B cell (primary cell): ENCODE data around the gene MGAT5. TPM values are rescaled to one million over a fixed set of nuclear protein-coding genes. Genes with fewer than 3 reads are reported as not detected.

Experiments
- ATAC-seq: fragments of 200-7000 bp; cut with Tn5 transposase; one replicate; pipeline ENCODE4 v1.10.0; 2021; ENCODE audit warnings: low read depth, mild to moderate bottlenecking, moderate number of reproducible peaks, moderate library complexity
- CTCF ChIA-PET: fragments of 350-600 bp; sonication (Branson Sonifier 250); formaldehyde crosslinking; loops from one replicate; lab custom pipeline; 2021; ENCODE audit warnings: antibody characterized with exemption, inconsistent platforms; lab: Charles Lee
- POLR2A ChIA-PET: fragments of 350-600 bp; sonication (Branson Sonifier 250); formaldehyde crosslinking; loops from one replicate; lab custom pipeline; 2021; ENCODE audit warnings: antibody characterized with exemption; lab: Charles Lee
- DNase-seq: peaks from one replicate; pipeline ENCODE4 v3.0.0; 2013
- H2AFZ ChIP-seq: 2 replicates; pipeline ENCODE4 v1.6.1; 2012; ENCODE audit warnings: mild to moderate bottlenecking, low read depth, low read length; ENCODE audit not compliant: insufficient read depth, poor library complexity, severe bottlenecking
- H3K27ac ChIP-seq, 2 donors: 1 replicate in 1 of 2; 2 replicates in 1 of 2; pipeline ENCODE4 v1.5.1; 2012 to 2013; ENCODE audit warnings: low read length in 2 of 2, mild to moderate bottlenecking in 2 of 2, moderate library complexity in 1 of 2
- H3K27me3 ChIP-seq, 4 experiments: fragments of 200-600 bp in 1 of 4; sonication (generic) in 1 of 4; replicated peaks in 1 of 4; 1 replicate in 2 of 4; 2 replicates in 2 of 4; pipeline versions ENCODE4 v1.6.1 to v1.7.0; 2013 to 2016; ENCODE audit warnings: low read length in 3 of 4, mild to moderate bottlenecking in 2 of 4, mixed read lengths in 1 of 4, moderate library complexity in 1 of 4; ENCODE audit not compliant: insufficient read depth in 4 of 4, control insufficient read depth in 3 of 4; ENCODE audit errors: control extremely low read depth in 1 of 4
- H3K36me3 ChIP-seq, 2 experiments: replicated peaks in 1 of 2; 1 replicate in 1 of 2; 2 replicates in 1 of 2; pipeline versions ENCODE4 v1.6.1 to v1.7.1; 2013; ENCODE audit warnings: low read length in 1 of 2; ENCODE audit not compliant: insufficient read depth in 2 of 2, control insufficient read depth in 1 of 2; ENCODE audit errors: control extremely low read depth in 1 of 2, extremely low read depth in 1 of 2
- H3K4me1 ChIP-seq, 2 donors: fragments of 200-600 bp in 1 of 2; sonication (generic) in 1 of 2; 1 replicate in 1 of 2; 2 replicates in 1 of 2; pipeline versions ENCODE4 v1.5.1 to v1.6.1; 2013 to 2017; ENCODE audit warnings: low read length in 2 of 2; ENCODE audit not compliant: control insufficient read depth in 2 of 2, insufficient read depth in 2 of 2
- H3K4me2 ChIP-seq: replicated peaks from 2 replicates; pipeline ENCODE3; 2012; ENCODE audit warnings: mild to moderate bottlenecking, low read depth, low read length; ENCODE audit not compliant: poor library complexity, severe bottlenecking
- H3K4me3 ChIP-seq, 5 experiments: fragments of 200-600 bp in 1 of 5; sonication (generic) in 1 of 5; 1 replicate in 3 of 5; 2 replicates in 2 of 5; pipeline versions ENCODE4 v1.5.1 to v1.7.0; 2011 to 2016; ENCODE audit warnings: low read length in 4 of 5, mild to moderate bottlenecking in 4 of 5, low read depth in 2 of 5, control low read depth in 1 of 5, moderate library complexity in 1 of 5; ENCODE audit not compliant: insufficient read depth in 1 of 5; ENCODE audit errors: control extremely low read depth in 1 of 5, extremely low read depth in 1 of 5
- H3K79me2 ChIP-seq: fragments of 200-600 bp; sonication (generic); one replicate; pipeline ENCODE4 v1.6.0; 2016; ENCODE audit warnings: low read length; ENCODE audit not compliant: control insufficient read depth, insufficient read depth
- H3K9ac ChIP-seq: fragments of 200-600 bp; sonication (generic); 2 replicates; pipeline ENCODE4 v1.6.1; 2017; ENCODE audit warnings: mild to moderate bottlenecking, low read length, moderate library complexity
- H3K9me3 ChIP-seq, 3 donors: one replicate each; pipeline versions ENCODE4 v1.6.1 to v1.7.1; 2013; ENCODE audit warnings: low read length in 2 of 3; ENCODE audit not compliant: control insufficient read depth in 2 of 3, insufficient read depth in 1 of 3; ENCODE audit errors: control extremely low read depth in 1 of 3
- H4K20me1 ChIP-seq: 2 replicates; pipeline ENCODE4 v1.6.0; 2012; ENCODE audit warnings: mild to moderate bottlenecking, low read length; ENCODE audit not compliant: insufficient read depth, control insufficient read depth, poor library complexity, severe bottlenecking
- H3K27ac Mint-ChIP-seq: one replicate; pipeline ENCODE4 v1.8.0; 2021; ENCODE audit warnings: mixed read lengths
- H3K27me3 Mint-ChIP-seq: one replicate; pipeline ENCODE4 v1.8.0; 2021; ENCODE audit warnings: mixed read lengths
- H3K4me1 Mint-ChIP-seq: one replicate; pipeline ENCODE4 v1.8.0; 2021; ENCODE audit warnings: mixed read lengths
- H3K4me3 Mint-ChIP-seq: one replicate; pipeline ENCODE4 v1.8.0; 2021; ENCODE audit warnings: mixed read lengths
- H3K9me3 Mint-ChIP-seq: one replicate; pipeline ENCODE4 v1.8.0; 2022; ENCODE audit warnings: mixed read lengths; ENCODE audit not compliant: insufficient read depth
- CTCF ChIP-seq: fragments of 200-600 bp; IDR thresholded peaks from one replicate; pipeline ENCODE4 v1.8.0; 2022; ENCODE audit warnings: antibody characterized with exemption, mild to moderate bottlenecking
- EZH2 ChIP-seq: IDR thresholded peaks from 2 replicates; pipeline ENCODE4 v1.6.1; 2012; ENCODE audit warnings: borderline replicate concordance, low read depth, mild to moderate bottlenecking, moderate library complexity, low read length; ENCODE audit not compliant: insufficient read depth, poor library complexity, severe bottlenecking
- WGBS: methylation state at CpG from one replicate; pipeline ENCODE4 v1.1.5; 2013; ENCODE audit warnings: missing lambda C conversion rate; ENCODE audit not compliant: insufficient coverage; 5-methylcytosine and 5-hydroxymethylcytosine counted together
- intact Hi-C: fragments of 100-400 bp; cut with micrococcal nuclease; formaldehyde crosslinking; loops from one replicate; pipeline ENCODE4 v1.10.0; 2022
- polyA minus RNA-seq: library from RNA; depleted of rRNA, polyadenylated mRNA; stranded (reverse); fragments of >200 nt; gene quantifications from 2 replicates; pipeline ENCODE4 v1.2.3, GENCODE V29; 2012
- polyA plus RNA-seq: library from polyadenylated mRNA; depleted of rRNA; stranded (reverse); fragments of >200 nt; gene quantifications from 2 replicates; pipeline ENCODE4 v1.2.3, GENCODE V29; 2012
- total RNA-seq, 2 donors: library from RNA; stranded (reverse); fragments of 120-200 nt in 1 of 2; gene quantifications; 1 replicate in 1 of 2; 2 replicates in 1 of 2; pipeline versions ENCODE4 v1.2.3 to v1.2.4, GENCODE V29; 2013 to 2022

MGAT5 gene
- 177 and 184 TPM in 2 replicates for total RNA-seq
- total RNA-seq (2013), result 96.5 TPM
- polyA plus RNA-seq, result 27.2 and 36.4 TPM in 2 replicates
- polyA minus RNA-seq, result 167 and 169 TPM in 2 replicates

- TF ChIP-seq EZH2 (no peak), CTCF (no peak)
- H3K27me3 Mint-ChIP-seq, result no peaks in the 10 kb centered on the region
- H3K27ac Mint-ChIP-seq, result peak within 1 kb of the TSS; percentile 90
- peak within 1 kb of the TSS; percentile 61 for H3K9ac ChIP-seq
- intact Hi-C loops, result loop anchor here (1.0 to 5.0 kb wide), 5 partner anchors 8 to 302 kb away; no protein-coding TSS in a partner anchor
- DNase-seq (peak; percentile 85), ATAC-seq (peak; percentile 59)
- peak within 1 kb of the TSS; percentile 81 for H3K4me2 ChIP-seq
- no peaks in the 10 kb centered on the region for H3K9me3 ChIP-seq
- no peaks in the 10 kb centered on the region for H3K27me3 ChIP-seq
- peak within 1 kb of the TSS; percentile 72 for H3K4me3 Mint-ChIP-seq
- no peak within 1 kb of the TSS for H2AFZ ChIP-seq
- no peaks in the 10 kb centered on the region for H4K20me1 ChIP-seq
- WGBS, result 9% methylated on average over 4 of the region's 4 CpGs
- H3K4me3 ChIP-seq, result peak within 1 kb of the TSS; percentile 30 to 66 (median 62)
- ChIA-PET CTCF (interaction anchor here (0.8 to 6.8 kb wide), 13 partner anchors 9 to 158 kb away, joined by 3 to 60 read pairs (median 5); no protein-coding TSS in a partner anchor), POLR2A (interaction anchor here (0.7 to 3.1 kb wide), 5 partner anchors 8 to 34 kb away, joined by 3 to 24 read pairs (median 3); no protein-coding TSS in a partner anchor)
- H3K36me3 ChIP-seq, result peaks cover 0 to 15% of the 10 kb centered on the region in 2 experiments
- peaks cover 100% of the 10 kb centered on the region for H3K79me2 ChIP-seq
- H3K27ac ChIP-seq, result peak within 1 kb of the TSS; percentile 83 to 87
- H3K4me1 Mint-ChIP-seq, result peaks cover 90% of the 10 kb centered on the region
- H3K4me1 ChIP-seq, result peaks cover 92 to 95% of the 10 kb centered on the region in 2 donors
- no peaks in the 10 kb centered on the region for H3K9me3 Mint-ChIP-seq
Observed at GRCh38 chr2:134253804-134254203, at the start of gene MGAT5. TSS of gene MGAT5 (plus strand) at chr2:134254072. CDS start at chr2:134254404, 332 bp downstream.

- ChIA-PET POLR2A (interaction anchor here (0.6 kb wide), 1 partner anchor 1536 kb away, joined by 4 read pairs; no protein-coding TSS in a partner anchor), CTCF (interaction anchor here (0.7 to 6.5 kb wide), 13 partner anchors 12 to 319 kb away, joined by 3 to 118 read pairs (median 23); partner anchors contain the start of gene MGAT5)
- Mint-ChIP-seq H3K4me3 (no peak overlapping the region), H3K27ac (no peak overlapping the region), H3K27me3 (no peaks in the 10 kb centered on the region), H3K4me1 (peaks cover 29% of the 10 kb centered on the region), H3K9me3 (no peaks in the 10 kb centered on the region)
- no peak for TF ChIP-seq EZH2
- TF ChIP-seq CTCF, result no peak
- Histone ChIP-seq H4K20me1 (peaks cover 32% of the 10 kb centered on the region), H3K27ac (peak overlapping the region; percentile 25 to 73), H3K4me1 (peaks cover 48 to 62% of the 10 kb centered on the region in 2 donors), H3K36me3 (peaks cover 2 to 6% of the 10 kb centered on the region in 2 experiments), H3K4me2 (peak overlapping the region; percentile 20), H3K79me2 (peaks cover 89% of the 10 kb centered on the region), H3K9me3 (no peaks in the 10 kb centered on the region), H3K27me3 (no peaks in the 10 kb centered on the region), H2AFZ (no peak overlapping the region), H3K9ac (no peak overlapping the region), H3K4me3 (no peak overlapping the region)
- DNase-seq, result no peak
- no peak for ATAC-seq
- intact Hi-C loops, result loop anchor here (5.0 kb wide), 4 partner anchors 37 to 318 kb away; no protein-coding TSS in a partner anchor
- 94% methylated on average over 3 of the region's 3 CpGs for WGBS
Observed at GRCh38 chr2:134205087-134205486, 48.8 kb upstream of the MGAT5 start.
